ENCODE measurements around the gene MVB12B.

DNA sequence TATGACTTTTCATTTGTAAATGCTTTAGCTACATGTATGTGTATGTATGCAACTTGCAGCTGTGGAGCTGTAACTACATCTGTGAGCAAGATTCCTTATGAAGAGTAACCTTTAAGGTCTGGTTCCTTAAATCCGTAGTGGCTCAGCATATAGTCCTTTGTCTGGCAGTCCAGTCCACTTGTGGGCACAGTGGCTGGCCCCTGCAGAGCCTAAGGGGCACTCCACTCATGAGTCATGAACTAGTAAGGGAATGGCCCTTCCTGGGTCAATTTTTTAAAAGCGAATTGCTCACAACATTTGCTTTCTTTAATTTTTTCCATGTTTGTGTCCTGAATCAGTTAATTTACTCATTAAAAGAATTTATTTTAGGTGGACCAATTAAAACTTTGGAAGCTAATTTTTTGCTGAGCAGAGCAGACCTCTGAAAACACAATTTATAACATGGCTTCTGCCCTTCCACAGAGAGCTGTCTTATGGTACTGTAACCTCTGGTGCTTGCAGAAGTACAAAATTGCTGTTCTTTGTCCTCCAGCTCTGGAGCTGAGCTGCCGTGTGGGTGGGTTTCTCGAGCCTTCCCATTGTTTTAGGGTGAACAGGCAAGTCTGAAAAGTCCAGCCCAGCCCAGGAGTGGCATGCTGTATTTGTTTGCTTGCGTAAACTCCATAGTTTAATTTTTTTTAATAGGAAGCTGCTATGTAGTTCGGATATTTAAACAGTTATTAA lies 110.1 kb downstream of the MVB12B start:
- no peak for TF ChIP-seq POLR2A (IDR thresholded peaks at IDR 0.05)
- TF ChIP-seq, protein P1, sequence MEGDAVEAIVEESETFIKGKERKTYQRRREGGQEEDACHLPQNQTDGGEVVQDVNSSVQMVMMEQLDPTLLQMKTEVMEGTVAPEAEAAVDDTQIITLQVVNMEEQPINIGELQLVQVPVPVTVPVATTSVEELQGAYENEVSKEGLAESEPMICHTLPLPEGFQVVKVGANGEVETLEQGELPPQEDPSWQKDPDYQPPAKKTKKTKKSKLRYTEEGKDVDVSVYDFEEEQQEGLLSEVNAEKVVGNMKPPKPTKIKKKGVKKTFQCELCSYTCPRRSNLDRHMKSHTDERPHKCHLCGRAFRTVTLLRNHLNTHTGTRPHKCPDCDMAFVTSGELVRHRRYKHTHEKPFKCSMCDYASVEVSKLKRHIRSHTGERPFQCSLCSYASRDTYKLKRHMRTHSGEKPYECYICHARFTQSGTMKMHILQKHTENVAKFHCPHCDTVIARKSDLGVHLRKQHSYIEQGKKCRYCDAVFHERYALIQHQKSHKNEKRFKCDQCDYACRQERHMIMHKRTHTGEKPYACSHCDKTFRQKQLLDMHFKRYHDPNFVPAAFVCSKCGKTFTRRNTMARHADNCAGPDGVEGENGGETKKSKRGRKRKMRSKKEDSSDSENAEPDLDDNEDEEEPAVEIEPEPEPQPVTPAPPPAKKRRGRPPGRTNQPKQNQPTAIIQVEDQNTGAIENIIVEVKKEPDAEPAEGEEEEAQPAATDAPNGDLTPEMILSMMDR (IDR thresholded peaks at IDR 0.05): no peak
